ENCODE data around the gene ESPL1. TPM values are rescaled to one million over a fixed set of nuclear protein-coding genes. Genes with fewer than 3 reads are reported as not detected.

Gene ESPL1
- total RNA-seq, 1 experiment from 2014 or later = 61.4 TPM

- Mint-ChIP-seq H3K9me3 (no peaks in the 10 kb centered on the region), H3K4me1 (peaks cover 25% of the 10 kb centered on the region), H3K27ac (no peak overlapping the region), H3K27me3 (ENCODE audit: low read depth) (no peaks in the 10 kb centered on the region; the same call in 1 of the 2 replicates), H3K4me3 (no peak overlapping the region), H3K36me3 (peaks cover 12% of the 10 kb centered on the region)
- no peak for DNase-seq (ENCODE audit: low spot score)
- TF ChIP-seq ZNF317 (CRISPR knock-in tag; IDR thresholded peaks at IDR 0.05; ENCODE audit: borderline replicate concordance, low read depth) (no peak), ATF3 (CRISPR knock-in tag; conservative IDR thresholded peaks at IDR 0.05) (no peak), GRHL2 (CRISPR knock-in tag; IDR thresholded peaks at IDR 0.05; ENCODE audit: insufficient replicate concordance, severe bottlenecking) (no peak), AR (CRISPR knock-in tag; IDR thresholded peaks at IDR 0.05) (no peak), ATF2 (CRISPR knock-in tag; IDR thresholded peaks at IDR 0.05; ENCODE audit: borderline replicate concordance, low read depth) (no peak), FOXP4 (CRISPR knock-in tag; IDR thresholded peaks at IDR 0.05) (no peak), SMAD3 (CRISPR knock-in tag; IDR thresholded peaks at IDR 0.05; ENCODE audit: borderline replicate concordance) (no peak), IRF2 (CRISPR knock-in tag; IDR thresholded peaks at IDR 0.05; ENCODE audit: borderline replicate concordance, low read depth) (no peak), ATF1 (CRISPR knock-in tag; IDR thresholded peaks at IDR 0.05) (no peak), ZNF416 (CRISPR knock-in tag; IDR thresholded peaks at IDR 0.05) (no peak), E2F1 (CRISPR knock-in tag; IDR thresholded peaks at IDR 0.05) (no peak), FOXP1 (CRISPR knock-in tag; IDR thresholded peaks at IDR 0.05; ENCODE audit: borderline replicate concordance) (no peak), KAT7 (CRISPR knock-in tag; IDR thresholded peaks at IDR 0.05; ENCODE audit: borderline replicate concordance) (no peak), ERG (CRISPR knock-in tag; IDR thresholded peaks at IDR 0.05) (no peak), FOXJ3 (CRISPR knock-in tag; IDR thresholded peaks at IDR 0.05; ENCODE audit: borderline replicate concordance) (no peak), SOX15 (CRISPR knock-in tag; IDR thresholded peaks at IDR 0.05) (no peak), ZBTB43 (CRISPR knock-in tag; IDR thresholded peaks at IDR 0.05) (no peak), IRF1 (CRISPR knock-in tag; IDR thresholded peaks at IDR 0.05) (no peak)
- POLR2A ChIA-PET = interaction anchor here (0.7 kb wide), 2 partner anchors 117 to 623 kb away, joined by 3 to 5 read pairs; no protein-coding TSS in a partner anchor
- ATAC-seq = no peak
- CTCF ChIA-PET = interaction anchor here (0.6 to 11.3 kb wide), 6 partner anchors 24 to 1589 kb away, joined by 3 to 333 read pairs (median 5); partner anchors contain the start of genes ITGB7 and PFDN5
Observed at GRCh38 chr12:53265783-53266182, 2.3 kb upstream of the ESPL1 start.

Data from WTC11 (cell line).